Hematopoietic multipotent progenitor cell treated with erythropoietin and hydrocortisone succinate and interleukin-3 and kit ligand, for 15 days (in vitro differentiated cells): Measurements from ENCODE around the gene CTXND2.
"Not testable (repeated sequence)": the region's sequence is repeated elsewhere in the genome, so short reads cannot be mapped to it uniquely, and the experiment has no call there.

ENCODE experiments used
- DNase-seq: peaks from one replicate; pipeline ENCODE4 v3.0.0-alpha.2; 2015; ENCODE audit warnings: low spot score

The CTXND2 gene

GRCh38 chr1:150887018-150887417, at the start of gene CTXND2:
CTXND2 (plus strand) TSS chr1:150887136; CDS start chr1:150912315, 25,179 bp downstream.
- no peak for DNase-seq

- not testable (repeated sequence) for DNase-seq
Measured at GRCh38 chr1:150840850-150841249, 46.1 kb upstream of the CTXND2 start.

- no peak for DNase-seq
Measured at GRCh38 chr1:150841626-150842025, 45.3 kb upstream of the CTXND2 start.

- DNase-seq = no peak
Measured at GRCh38 chr1:150842343-150842742, 44.6 kb upstream of the CTXND2 start.

GRCh38 chr1:150842964-150843363, 44.0 kb upstream of the CTXND2 start:
- DNase-seq = no peak

GRCh38 chr1:150843474-150843873, 43.5 kb upstream of the CTXND2 start:
- no peak for DNase-seq

GRCh38 chr1:150846473-150847146, 40.3 kb upstream of the CTXND2 start:
- no peak for DNase-seq

GRCh38 chr1:150850801-150851362, 36.1 kb upstream of the CTXND2 start:
- not testable (repeated sequence) for DNase-seq

GRCh38 chr1:150852734-150853133, 34.2 kb upstream of the CTXND2 start:
- not testable (repeated sequence) for DNase-seq

GRCh38 chr1:150863724-150864123, 23.2 kb upstream of the CTXND2 start:
- peak; percentile 29 for DNase-seq

- not testable (repeated sequence) for DNase-seq
Measured at GRCh38 chr1:150864200-150864599, 22.7 kb upstream of the CTXND2 start.

GRCh38 chr1:150869683-150870082, 17.3 kb upstream of the CTXND2 start:
- DNase-seq = no peak

GRCh38 chr1:150872572-150872971, 14.4 kb upstream of the CTXND2 start:
- DNase-seq = no peak

- no peak for DNase-seq
Measured at GRCh38 chr1:150873521-150873920, 13.4 kb upstream of the CTXND2 start.

- DNase-seq = no peak
Measured at GRCh38 chr1:150874455-150875196, 12.3 kb upstream of the CTXND2 start.

- DNase-seq = peak; percentile 28
Measured at GRCh38 chr1:150875197-150876118, 11.5 kb upstream of the CTXND2 start.

GRCh38 chr1:150876119-150876454, 10.8 kb upstream of the CTXND2 start:
- peak; percentile 51 for DNase-seq

GRCh38 chr1:150878931-150879330, 8.0 kb upstream of the CTXND2 start:
- not testable (repeated sequence) for DNase-seq

GRCh38 chr1:150881331-150882070, 5.4 kb upstream of the CTXND2 start:
- no peak for DNase-seq

- not testable (repeated sequence) for DNase-seq
Measured at GRCh38 chr1:150883121-150883520, 3.8 kb upstream of the CTXND2 start.

GRCh38 chr1:150888727-150889126, 1.8 kb downstream of the CTXND2 start:
- DNase-seq = no peak
